D341Med (cell line): ENCODE results near the gene GSX2.

Experiments
- DNase-seq: peaks from one replicate; pipeline ENCODE4 v3.0.0; 2012; ENCODE audit warnings: low spot score

The GSX2 gene

GRCh38 chr4:54077812-54078211 is 22.2 kb upstream of the GSX2 start:
- no peak for DNase-seq

- DNase-seq = no peak
These were observed 17.8 kb upstream of the GSX2 start for GRCh38 chr4:54082168-54082567.

- no peak for DNase-seq
These were observed 14.7 kb upstream of the GSX2 start for GRCh38 chr4:54085284-54085683.

- no peak for DNase-seq
These were observed 10.1 kb upstream of the GSX2 start for GRCh38 chr4:54089875-54090274.

GRCh38 chr4:54090404-54090803 is 9.6 kb upstream of the GSX2 start:
- no peak for DNase-seq

- DNase-seq = peak; percentile 56
These were observed 8.9 kb upstream of the GSX2 start for GRCh38 chr4:54090804-54091623.

GRCh38 chr4:54091637-54092404 is 8.1 kb upstream of the GSX2 start:
- peak; percentile 78 for DNase-seq

GRCh38 chr4:54092405-54093323 is 7.3 kb upstream of the GSX2 start:
- DNase-seq = no peak

GRCh38 chr4:54093324-54094240 is 6.4 kb upstream of the GSX2 start:
- no peak for DNase-seq

- no peak for DNase-seq
These were observed 5.5 kb upstream of the GSX2 start for GRCh38 chr4:54094451-54094850.

GRCh38 chr4:54095110-54095825 is 4.7 kb upstream of the GSX2 start:
- no peak for DNase-seq

GRCh38 chr4:54096295-54096962 is 3.5 kb upstream of the GSX2 start:
- no peak for DNase-seq

GRCh38 chr4:54097152-54097551 is 2.8 kb upstream of the GSX2 start:
- no peak for DNase-seq

- DNase-seq = no peak
These were observed 1.6 kb upstream of the GSX2 start for GRCh38 chr4:54098375-54098774.

GRCh38 chr4:54099287-54099747 is 646 bp upstream of the GSX2 start:
- DNase-seq = no peak

GRCh38 chr4:54100595-54101189 is 729 bp downstream of the GSX2 start:
- peak; percentile 58 for DNase-seq

GRCh38 chr4:54101190-54102041 is 1.5 kb downstream of the GSX2 start:
- no peak for DNase-seq

- DNase-seq = no peak
These were observed 2.7 kb downstream of the GSX2 start for GRCh38 chr4:54102531-54103106.
